ENCODE data around the gene BET1. TPM values are rescaled to one million over a fixed set of nuclear protein-coding genes. Genes with fewer than 3 reads are reported as not detected.

BET1 gene
- total RNA-seq, 1 experiment from 2014 or later = 14.3 TPM

- CTCF ChIA-PET = no interaction called here
- no peak for ATAC-seq
These were observed 35.3 kb upstream of the BET1 start for GRCh38 chr7:94039368-94040035.

DNA sequence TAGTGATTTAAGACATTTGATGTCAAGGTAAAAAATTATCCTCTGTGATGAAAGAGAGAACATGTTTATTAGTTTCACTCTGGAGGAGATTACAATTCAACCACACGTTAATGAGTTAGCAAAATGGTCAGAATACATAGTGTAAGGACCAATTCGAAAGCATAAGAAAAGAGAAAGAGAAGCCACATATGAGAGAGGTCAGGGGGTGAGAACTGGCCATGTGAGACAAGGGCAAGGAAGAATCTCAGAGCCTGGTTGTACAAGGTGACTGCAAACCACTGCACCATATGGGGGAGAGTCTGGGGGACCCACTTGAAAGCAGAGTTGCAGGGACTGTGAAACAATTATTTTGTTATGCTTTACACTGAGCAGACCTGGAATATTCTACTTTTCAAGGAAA, 27.7 kb upstream of the BET1 start:
- no TSS peak for BruUV-seq (replicated peaks)

More at GRCh38 chr7:94039368-94040035, 35.3 kb upstream of the BET1 start:
- no peak overlapping the region for H3K4me3 ChIP-seq (ENCODE audit: low read depth in 2 of 2, low read length in 2 of 2)
- in situ Hi-C loops (cut with HindIII; ENCODE audit: low pct_unique_long_range_greater_than_20kb, low sequenced_read_pairs) (no loop called here), intact Hi-C loops (cut with micrococcal nuclease; ENCODE audit: unreplicated experiment) (no loop called here)
- no peaks in the 10 kb centered on the region for H3K9me3 ChIP-seq (ENCODE audit: control insufficient read depth, insufficient read depth, low read depth, low read length)
- DNase-seq (ENCODE audit: low read depth, low spot score) = no peak
- no TSS peak for BruUV-seq (replicated peaks)
- TF ChIP-seq POLR2AphosphoS5 (IDR thresholded peaks at IDR 0.05; ENCODE audit: low read depth, low read length) (no peak), TCF7L2 (IDR thresholded peaks at IDR 0.05; ENCODE audit: low read depth, low read length) (no peak)
- TF ChIP-seq, protein P1, sequence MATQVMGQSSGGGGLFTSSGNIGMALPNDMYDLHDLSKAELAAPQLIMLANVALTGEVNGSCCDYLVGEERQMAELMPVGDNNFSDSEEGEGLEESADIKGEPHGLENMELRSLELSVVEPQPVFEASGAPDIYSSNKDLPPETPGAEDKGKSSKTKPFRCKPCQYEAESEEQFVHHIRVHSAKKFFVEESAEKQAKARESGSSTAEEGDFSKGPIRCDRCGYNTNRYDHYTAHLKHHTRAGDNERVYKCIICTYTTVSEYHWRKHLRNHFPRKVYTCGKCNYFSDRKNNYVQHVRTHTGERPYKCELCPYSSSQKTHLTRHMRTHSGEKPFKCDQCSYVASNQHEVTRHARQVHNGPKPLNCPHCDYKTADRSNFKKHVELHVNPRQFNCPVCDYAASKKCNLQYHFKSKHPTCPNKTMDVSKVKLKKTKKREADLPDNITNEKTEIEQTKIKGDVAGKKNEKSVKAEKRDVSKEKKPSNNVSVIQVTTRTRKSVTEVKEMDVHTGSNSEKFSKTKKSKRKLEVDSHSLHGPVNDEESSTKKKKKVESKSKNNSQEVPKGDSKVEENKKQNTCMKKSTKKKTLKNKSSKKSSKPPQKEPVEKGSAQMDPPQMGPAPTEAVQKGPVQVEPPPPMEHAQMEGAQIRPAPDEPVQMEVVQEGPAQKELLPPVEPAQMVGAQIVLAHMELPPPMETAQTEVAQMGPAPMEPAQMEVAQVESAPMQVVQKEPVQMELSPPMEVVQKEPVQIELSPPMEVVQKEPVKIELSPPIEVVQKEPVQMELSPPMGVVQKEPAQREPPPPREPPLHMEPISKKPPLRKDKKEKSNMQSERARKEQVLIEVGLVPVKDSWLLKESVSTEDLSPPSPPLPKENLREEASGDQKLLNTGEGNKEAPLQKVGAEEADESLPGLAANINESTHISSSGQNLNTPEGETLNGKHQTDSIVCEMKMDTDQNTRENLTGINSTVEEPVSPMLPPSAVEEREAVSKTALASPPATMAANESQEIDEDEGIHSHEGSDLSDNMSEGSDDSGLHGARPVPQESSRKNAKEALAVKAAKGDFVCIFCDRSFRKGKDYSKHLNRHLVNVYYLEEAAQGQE (IDR thresholded peaks at IDR 0.05; ENCODE audit: insufficient read depth in 1 of 2, low read depth in 2 of 2, low read length in 1 of 2) = no peak
- H3K36me3 ChIP-seq (ENCODE audit: control insufficient read depth, insufficient read depth, low read length) = no peaks in the 10 kb centered on the region
- no peak overlapping the region for H3K27ac ChIP-seq (ENCODE audit: low read length)
- H3K4me1 ChIP-seq (ENCODE audit: control insufficient read depth, insufficient read depth, low read length) = no peaks in the 10 kb centered on the region
- H3K27me3 ChIP-seq (ENCODE audit: control insufficient read depth, insufficient read depth, low read length) = peaks cover 8% of the 10 kb centered on the region
- POLR2A ChIA-PET = no interaction called here

More for the DNA sequence above, 27.7 kb upstream of the BET1 start:
- no peak overlapping the region for H3K4me3 ChIP-seq (ENCODE audit: low read depth in 2 of 2, low read length in 2 of 2)
- ChIA-PET CTCF (no interaction called here), POLR2A (no interaction called here)
- H3K4me1 ChIP-seq (ENCODE audit: control insufficient read depth, insufficient read depth, low read length) = no peaks in the 10 kb centered on the region
- H3K36me3 ChIP-seq (ENCODE audit: control insufficient read depth, insufficient read depth, low read length) = no peaks in the 10 kb centered on the region
- H3K9me3 ChIP-seq (ENCODE audit: control insufficient read depth, insufficient read depth, low read depth, low read length) = no peaks in the 10 kb centered on the region
- H3K27ac ChIP-seq (ENCODE audit: low read length) = no peak overlapping the region
- ATAC-seq (no peak), DNase-seq (ENCODE audit: low read depth, low spot score) (no peak)
- in situ Hi-C loops (cut with HindIII; ENCODE audit: low pct_unique_long_range_greater_than_20kb, low sequenced_read_pairs) (no loop called here), intact Hi-C loops (cut with micrococcal nuclease; ENCODE audit: unreplicated experiment) (no loop called here)
- no peaks in the 10 kb centered on the region for H3K27me3 ChIP-seq (ENCODE audit: control insufficient read depth, insufficient read depth, low read length)
- TF ChIP-seq, protein P1 (IDR thresholded peaks at IDR 0.05; ENCODE audit: insufficient read depth in 1 of 2, low read depth in 2 of 2, low read length in 1 of 2) = no peak
- TF ChIP-seq TCF7L2 (IDR thresholded peaks at IDR 0.05; ENCODE audit: low read depth, low read length) (no peak), POLR2AphosphoS5 (IDR thresholded peaks at IDR 0.05; ENCODE audit: low read depth, low read length) (no peak), SIN3A (IDR thresholded peaks at IDR 0.05; ENCODE audit: borderline replicate concordance, insufficient read depth, low read depth, low read length) (no peak), CTCF (IDR thresholded peaks at IDR 0.05) (no peak)
